Stimulated activated CD4-positive, alpha-beta T cell treated with anti-CD3 and anti-CD28 coated beads, TNF-alpha, amount 100 ng/mL, for 4 hours (primary cell): ENCODE results near the gene AFTPH.

Experiments
- DNase-seq, 3 experiments: peaks; one replicate each; pipeline ENCODE4 v3.0.0-alpha.2; 2020; ENCODE audit warnings: low read depth in 3 of 3

Gene AFTPH

GRCh38 chr2:64587561-64587960 lies 63.4 kb downstream of the AFTPH start:
- DNase-seq, result no peak

- no peak for DNase-seq
These were observed 67.1 kb downstream of the AFTPH start for GRCh38 chr2:64591188-64591587.

- DNase-seq, result no peak
These were observed 69.0 kb downstream of the AFTPH start for GRCh38 chr2:64593035-64593655.

GRCh38 chr2:64594226-64594989 lies 70.3 kb downstream of the AFTPH start:
- no peak for DNase-seq

GRCh38 chr2:64595397-64596176 lies 71.5 kb downstream of the AFTPH start:
- no peak for DNase-seq

- no peak for DNase-seq
These were observed 74.1 kb downstream of the AFTPH start for GRCh38 chr2:64598226-64598625.

GRCh38 chr2:64599469-64599868 lies 75.3 kb downstream of the AFTPH start:
- no peak for DNase-seq

GRCh38 chr2:64601034-64601754 lies 77.1 kb downstream of the AFTPH start:
- no peak for DNase-seq

GRCh38 chr2:64601785-64602391 lies 77.8 kb downstream of the AFTPH start:
- DNase-seq, result no peak

GRCh38 chr2:64602436-64602835 lies 78.3 kb downstream of the AFTPH start:
- DNase-seq, result no peak

- no peak for DNase-seq
These were observed 80.0 kb downstream of the AFTPH start for GRCh38 chr2:64604155-64604554.

GRCh38 chr2:64605026-64605471 lies 80.9 kb downstream of the AFTPH start:
- no peak for DNase-seq

GRCh38 chr2:64605991-64606478 lies 81.9 kb downstream of the AFTPH start:
- DNase-seq, result no peak

- DNase-seq, result peak; percentile 44 to 70 (median 66)
These were observed 82.6 kb downstream of the AFTPH start for GRCh38 chr2:64606479-64607363.

- DNase-seq, result no peak
These were observed 83.5 kb downstream of the AFTPH start for GRCh38 chr2:64607381-64608304.

GRCh38 chr2:64608867-64609226 lies 84.7 kb downstream of the AFTPH start:
- DNase-seq, result no peak

GRCh38 chr2:64609227-64609941 lies 85.3 kb downstream of the AFTPH start:
- peak; percentile 32 to 50 (median 37) for DNase-seq

GRCh38 chr2:64609942-64610281 lies 85.8 kb downstream of the AFTPH start:
- DNase-seq, result no peak
